Tibial nerve (tissue), 4 donors: ENCODE measurements around the gene IPO8.

Source experiments
- EP300 ChIP-seq, 2 donors: sonication (generic); formaldehyde crosslinking; IDR thresholded peaks; one replicate each; pipeline ENCODE4 v1.6.1; 2017; ENCODE audit warnings: antibody characterized with exemption in 2 of 2, mild to moderate bottlenecking in 1 of 2
- POLR2A ChIP-seq, 2 donors: fragments of 450-650 bp; IDR thresholded peaks; one replicate each; pipeline ENCODE4 v1.6.1; 2017; ENCODE audit warnings: antibody characterized with exemption in 2 of 2, mild to moderate bottlenecking in 2 of 2, moderate library complexity in 2 of 2
- TF ChIP-seq, protein P1 (sequence below), 5 experiments: fragments of 200-600 bp in 3 of 5; fragments of 450-650 bp in 2 of 5; sonication (generic) in 3 of 5; IDR thresholded peaks; one replicate each; pipeline ENCODE4 v1.5.1; 2016 to 2019; ENCODE audit warnings: antibody characterized with exemption in 5 of 5, mild to moderate bottlenecking in 3 of 5, moderate library complexity in 2 of 5

GRCh38 chr12:30739020-30739419 is 43.4 kb upstream of the IPO8 start:
- TF ChIP-seq, protein P1, sequence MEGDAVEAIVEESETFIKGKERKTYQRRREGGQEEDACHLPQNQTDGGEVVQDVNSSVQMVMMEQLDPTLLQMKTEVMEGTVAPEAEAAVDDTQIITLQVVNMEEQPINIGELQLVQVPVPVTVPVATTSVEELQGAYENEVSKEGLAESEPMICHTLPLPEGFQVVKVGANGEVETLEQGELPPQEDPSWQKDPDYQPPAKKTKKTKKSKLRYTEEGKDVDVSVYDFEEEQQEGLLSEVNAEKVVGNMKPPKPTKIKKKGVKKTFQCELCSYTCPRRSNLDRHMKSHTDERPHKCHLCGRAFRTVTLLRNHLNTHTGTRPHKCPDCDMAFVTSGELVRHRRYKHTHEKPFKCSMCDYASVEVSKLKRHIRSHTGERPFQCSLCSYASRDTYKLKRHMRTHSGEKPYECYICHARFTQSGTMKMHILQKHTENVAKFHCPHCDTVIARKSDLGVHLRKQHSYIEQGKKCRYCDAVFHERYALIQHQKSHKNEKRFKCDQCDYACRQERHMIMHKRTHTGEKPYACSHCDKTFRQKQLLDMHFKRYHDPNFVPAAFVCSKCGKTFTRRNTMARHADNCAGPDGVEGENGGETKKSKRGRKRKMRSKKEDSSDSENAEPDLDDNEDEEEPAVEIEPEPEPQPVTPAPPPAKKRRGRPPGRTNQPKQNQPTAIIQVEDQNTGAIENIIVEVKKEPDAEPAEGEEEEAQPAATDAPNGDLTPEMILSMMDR (IDR thresholded peaks at IDR 0.05) = no peak
- no peak for TF ChIP-seq POLR2A (IDR thresholded peaks at IDR 0.05)
- TF ChIP-seq EP300 (IDR thresholded peaks at IDR 0.05) = no peak
